HG02678 (cell line): ENCODE results near the gene NUDT8.
A peak's percentile ranks its signal among the peaks of the same experiment; 100 is the strongest.

Experiments
- ATAC-seq: cut with Tn5 transposase; IDR thresholded peaks from one replicate; pipeline ENCODE4 v1.9.1; 2021; ENCODE audit warnings: mild to moderate bottlenecking, moderate library complexity; ENCODE audit not compliant: unreplicated experiment

The NUDT8 gene, protein sequence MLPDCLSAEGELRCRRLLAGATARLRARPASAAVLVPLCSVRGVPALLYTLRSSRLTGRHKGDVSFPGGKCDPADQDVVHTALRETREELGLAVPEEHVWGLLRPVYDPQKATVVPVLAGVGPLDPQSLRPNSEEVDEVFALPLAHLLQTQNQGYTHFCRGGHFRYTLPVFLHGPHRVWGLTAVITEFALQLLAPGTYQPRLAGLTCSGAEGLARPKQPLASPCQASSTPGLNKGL

DNA sequence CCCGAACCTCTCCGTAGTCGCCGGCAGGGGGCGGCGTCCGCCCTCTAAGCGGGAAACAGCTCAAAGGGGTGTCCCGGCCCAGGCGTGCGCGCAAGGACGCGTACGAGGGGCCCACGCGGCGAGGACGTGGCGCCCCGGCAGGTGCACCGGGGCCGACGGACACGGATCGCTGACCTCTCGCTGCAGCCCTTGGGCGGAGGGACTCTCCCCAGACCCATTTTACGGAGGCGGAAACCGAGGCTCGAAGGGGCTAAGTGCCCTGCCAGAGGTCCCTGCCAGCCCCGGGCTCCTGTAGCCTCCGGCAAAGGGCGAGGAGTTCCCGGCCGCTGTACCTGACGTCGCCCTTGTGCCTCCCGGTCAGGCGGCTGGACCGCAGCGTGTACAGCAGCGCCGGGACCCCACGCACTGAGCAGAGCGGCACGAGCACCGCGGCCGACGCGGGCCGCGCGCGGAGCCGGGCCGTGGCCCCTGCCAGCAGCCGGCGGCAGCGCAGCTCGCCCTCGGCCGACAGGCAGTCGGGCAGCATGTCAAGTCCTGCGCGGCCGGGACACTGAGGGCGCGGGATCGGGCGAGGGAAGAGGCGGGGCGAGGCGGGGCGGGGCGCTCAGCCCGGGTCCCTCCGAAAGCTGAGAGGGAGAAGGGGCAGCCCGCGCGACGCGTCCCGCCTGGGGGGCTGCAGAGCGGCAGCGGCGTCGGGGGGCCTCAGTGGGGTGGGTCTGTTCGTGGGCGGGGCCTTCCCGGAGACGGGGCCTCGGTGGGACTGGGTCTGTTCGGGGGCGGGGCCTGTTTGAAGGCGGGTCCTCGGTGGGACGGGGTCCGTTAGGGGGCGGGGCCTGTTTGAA lies at the start of gene NUDT8:
Gene NUDT8, minus strand, starts transcription at position 552 of the 842 bp plus-strand sequence. Its CDS starts 26 bp downstream, at position 526.
- peak; percentile 40 for ATAC-seq

DNA sequence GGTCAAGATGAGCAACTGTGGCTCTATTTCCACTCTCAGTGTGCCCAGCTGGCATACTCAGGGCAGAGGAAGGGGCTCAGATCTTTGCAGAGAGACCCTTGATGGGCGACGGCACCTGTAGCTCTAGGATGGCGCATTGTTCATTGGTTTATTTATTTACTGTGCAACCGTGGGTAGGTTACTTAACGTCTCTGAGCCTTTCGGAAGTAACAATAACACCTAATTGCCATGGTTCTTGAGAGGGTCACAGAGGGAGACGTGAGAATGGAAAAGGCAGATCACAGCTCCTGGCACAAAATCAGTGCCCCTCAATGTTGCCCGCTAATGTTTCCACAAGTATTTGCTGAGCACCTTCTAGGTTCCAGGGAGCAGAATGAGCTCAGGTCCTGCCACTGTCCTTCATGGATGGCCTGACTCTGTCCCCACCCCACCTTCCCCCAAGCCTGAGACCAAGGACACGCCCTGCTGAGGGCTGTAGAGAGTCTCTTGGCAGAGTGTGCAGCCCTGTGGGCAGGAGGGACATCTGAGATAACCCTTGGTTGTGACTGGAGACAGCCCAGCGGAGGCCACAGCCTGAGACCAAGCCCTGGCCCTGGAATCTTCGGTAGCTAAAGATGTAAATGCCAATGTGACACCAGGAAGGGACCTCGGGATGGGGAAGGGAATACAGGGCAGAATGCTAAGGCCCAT lies 45.5 kb upstream of the NUDT8 start:
- ATAC-seq, result no peak

DNA sequence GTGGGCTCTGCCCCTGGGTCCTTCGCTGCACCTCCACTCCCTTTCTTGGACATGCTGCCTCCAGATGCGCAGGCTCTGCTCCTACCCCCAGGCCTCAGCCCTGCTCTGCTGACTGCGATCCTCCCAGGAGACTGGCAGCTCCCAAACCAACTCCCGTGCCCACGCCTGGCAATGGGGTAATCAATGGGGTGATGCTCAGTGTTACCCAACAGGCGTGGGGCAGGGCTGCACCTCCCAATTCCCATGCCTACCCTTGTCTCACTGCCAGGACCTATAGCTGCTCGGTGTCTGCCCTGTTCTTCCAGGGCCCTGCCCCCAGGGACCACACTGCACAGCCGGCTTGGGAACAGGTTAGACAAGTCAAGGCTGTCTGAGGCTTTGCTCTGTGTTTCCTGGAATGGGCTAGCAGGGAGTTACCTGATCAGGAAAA lies 44.7 kb upstream of the NUDT8 start, which contains the start of gene ALDH3B2:
Gene ALDH3B2, minus strand, starts transcription at position 182 of the 430 bp plus-strand sequence. CDS start 7,688 bp downstream, outside the sequence.
- ATAC-seq, result no peak

DNA sequence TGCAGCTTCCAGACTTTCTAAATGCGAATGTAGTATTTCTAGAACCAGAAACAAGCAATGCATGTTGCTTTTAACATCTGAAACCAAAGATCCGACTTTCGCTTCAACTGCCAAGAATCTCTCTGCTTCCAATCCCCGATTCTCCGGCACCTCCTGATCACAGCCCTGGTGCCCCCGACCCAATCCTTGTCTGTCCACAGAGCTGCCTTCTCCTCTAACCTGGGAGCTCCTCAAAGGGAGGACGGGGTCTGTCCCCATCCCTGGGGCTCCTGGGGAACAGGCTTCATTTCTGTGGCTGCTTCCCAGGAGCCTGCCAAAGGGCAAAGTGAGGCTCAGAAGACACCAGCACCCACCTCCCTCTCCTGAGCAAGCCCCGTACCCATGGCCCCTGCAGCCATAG lies 44.2 kb upstream of the NUDT8 start:
- ATAC-seq, result no peak

DNA sequence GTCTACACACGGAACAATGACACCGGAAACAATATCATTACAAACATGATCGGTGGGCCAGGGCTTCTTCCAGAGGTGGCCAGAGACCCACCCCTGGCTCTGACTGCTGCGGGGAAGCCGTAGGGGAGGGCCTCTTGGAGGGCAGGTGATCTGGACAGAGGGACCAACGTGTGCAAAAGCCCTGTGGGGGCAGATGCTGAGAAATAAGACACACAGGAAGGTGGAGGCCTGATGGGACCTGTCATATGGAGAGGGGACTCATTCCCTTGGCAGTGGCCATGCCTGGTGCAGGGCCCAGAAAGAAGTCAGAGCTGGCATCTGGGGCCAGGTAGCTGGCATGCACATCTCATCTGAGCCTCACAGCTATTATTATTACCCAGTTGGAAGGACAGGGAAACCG lies 43.6 kb upstream of the NUDT8 start:
- no peak for ATAC-seq

DNA sequence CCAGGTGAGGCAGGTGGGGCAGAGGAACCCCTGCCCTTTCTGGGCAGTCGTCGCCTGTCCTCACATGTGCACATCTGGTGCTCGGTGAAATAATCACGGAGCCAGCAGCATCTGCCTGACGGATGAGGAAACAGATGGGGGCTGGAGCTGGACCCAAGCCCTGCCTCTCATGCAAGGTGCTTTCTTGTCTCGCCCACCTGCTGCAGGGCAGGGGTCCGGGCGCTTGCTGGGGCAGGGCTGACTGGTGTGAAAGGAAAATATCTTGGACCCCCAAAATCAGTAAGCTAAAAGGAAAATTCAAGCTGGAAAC lies 41.4 kb upstream of the NUDT8 start:
- ATAC-seq, result no peak

DNA sequence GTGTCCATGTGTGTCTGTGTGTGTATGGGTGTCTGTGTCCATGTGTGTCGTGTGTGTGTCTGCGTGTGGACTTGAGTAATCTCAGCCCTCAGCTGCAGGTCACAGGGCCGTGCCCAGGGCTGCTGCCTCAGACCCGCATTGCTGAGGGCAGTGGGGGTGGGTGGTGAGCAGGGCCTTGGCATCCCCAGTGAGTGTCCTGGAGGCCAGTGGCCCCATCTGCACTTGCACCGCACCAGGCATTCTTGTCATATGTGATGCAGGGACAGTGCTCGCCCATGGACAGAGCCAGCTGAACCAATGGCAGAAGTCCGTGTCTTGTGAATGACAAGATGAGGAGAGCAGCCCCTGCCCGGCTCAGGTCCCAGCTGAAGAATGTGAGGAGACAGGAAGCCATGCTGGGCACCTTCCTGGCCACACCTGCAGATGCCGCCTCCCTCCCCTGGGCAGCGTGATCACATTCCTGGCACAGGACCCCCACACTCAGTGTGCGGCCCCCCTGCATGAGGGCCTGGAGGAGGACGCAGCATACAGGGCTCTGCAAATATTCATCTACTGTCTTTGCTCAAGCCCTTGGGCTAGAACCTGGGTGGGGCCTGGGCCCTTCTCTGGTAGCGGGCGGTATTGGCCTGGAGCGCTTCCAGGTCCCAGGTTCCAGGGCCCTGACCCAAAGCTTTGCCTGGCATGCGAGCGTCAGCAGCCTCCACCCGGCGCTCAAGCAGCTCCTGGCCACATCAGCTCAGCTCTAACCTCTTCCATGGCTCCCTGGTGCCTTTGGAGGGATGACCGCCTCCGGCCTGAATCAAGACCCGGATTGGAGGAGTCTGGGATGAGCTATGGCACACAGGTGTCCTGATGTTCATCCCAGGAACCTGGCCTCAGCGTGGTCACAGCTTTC lies 40.8 kb upstream of the NUDT8 start:
- no peak for ATAC-seq

DNA sequence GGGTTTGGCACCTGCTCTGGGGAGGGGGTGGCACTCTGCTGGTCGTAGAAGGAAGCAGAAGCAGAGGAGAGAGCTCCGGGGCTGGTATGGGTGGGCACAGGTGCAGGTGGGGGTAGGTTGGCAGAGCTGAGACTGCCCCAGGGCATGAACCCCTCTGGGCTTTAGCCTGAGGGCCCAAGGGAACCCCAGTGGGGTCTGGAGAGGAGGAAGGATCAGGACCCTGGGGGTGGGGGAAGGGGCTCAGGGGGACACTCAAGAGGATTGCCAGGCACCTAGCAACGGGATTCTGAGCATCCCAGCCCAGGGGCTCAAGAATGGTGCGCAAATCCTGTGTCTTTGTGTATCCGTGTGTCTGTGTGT lies 38.4 kb upstream of the NUDT8 start:
- no peak for ATAC-seq

DNA sequence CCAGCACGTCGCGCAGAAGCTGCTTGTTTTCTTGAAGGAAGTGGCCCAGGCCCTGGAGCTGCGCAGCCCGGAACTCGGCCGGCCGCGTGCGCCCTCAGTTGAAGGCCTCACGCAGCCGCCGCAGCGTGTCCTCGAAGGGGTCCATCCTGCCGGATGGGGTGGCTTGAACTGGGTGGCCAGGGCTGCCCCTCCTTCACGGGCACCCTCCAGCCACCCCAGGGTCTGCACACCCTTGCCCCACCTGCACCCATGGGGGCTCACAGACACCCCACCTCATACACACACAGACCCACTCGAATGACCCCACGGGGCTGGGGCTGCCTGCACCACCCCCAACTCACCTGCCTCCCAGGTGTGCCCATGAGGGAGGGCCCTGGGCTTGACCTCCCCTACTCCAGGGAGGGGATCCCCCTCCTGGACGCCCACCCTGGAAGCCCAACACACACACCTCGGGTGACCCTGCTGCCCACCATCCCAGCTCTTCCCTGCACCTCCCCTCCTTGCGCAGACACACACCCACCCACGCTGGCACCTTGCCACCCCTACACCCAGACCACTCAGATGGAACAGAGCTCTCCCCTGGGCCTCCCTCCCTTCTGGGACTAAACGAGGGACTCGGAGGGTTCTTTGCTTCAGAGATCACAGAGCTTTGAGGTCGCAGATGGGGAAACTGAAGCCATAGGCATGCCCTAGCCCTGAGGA lies 37.9 kb upstream of the NUDT8 start:
- no peak for ATAC-seq

DNA sequence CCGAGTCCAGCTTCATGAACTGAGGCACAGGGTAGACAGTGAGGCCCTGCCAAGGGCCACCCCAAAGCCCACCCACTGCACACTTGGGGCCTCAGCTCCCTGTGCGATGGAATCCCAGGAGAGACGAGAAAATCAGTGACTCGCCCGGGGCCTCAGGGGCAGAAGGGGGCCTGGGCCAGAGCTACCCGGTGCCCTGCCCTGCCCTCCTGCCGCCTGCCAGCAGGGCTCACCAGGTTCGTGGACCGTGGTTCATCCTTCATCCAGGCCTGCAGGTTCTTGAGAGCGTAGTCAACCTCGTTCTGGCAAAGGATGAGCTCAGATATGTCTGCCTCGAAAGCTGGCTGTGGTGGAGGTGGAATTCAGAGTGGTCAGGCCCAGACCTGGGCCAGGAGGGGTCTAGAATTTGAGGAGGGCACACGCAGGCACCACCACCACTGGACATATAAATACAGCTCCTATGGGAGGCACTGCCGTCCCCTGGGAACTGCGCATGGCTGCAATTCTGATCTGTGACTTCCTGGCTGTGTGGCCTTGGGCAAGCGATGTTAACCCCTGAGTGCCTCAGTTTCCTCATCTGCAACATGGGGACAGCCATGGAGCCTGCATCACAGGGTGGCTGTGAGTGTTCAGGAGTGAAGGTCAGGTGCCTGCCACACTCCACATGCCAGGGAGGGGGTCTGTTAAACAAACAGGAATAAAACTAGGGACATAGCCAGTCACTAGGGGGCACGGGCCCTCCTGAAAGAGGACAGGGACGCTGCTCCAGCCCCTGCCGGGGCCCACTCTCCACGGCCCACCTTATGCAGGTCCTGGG lies 37.1 kb upstream of the NUDT8 start:
- ATAC-seq, result no peak

DNA sequence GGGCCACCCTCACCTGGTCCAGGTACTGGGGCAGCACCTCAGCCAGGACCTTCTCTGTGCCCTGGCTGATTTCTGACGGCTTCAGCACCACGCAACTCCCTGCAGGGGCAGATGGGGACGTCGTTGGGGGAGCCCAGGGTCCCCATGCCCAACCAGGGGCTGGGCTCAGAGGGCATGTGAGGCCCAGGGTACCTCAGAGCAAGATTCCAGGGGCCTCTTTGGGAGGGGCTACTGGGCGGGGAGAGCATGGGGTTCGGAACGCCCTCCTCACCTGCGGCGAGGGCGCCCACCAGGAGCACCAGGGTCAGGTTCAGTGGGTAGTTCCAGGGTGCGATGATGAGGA lies 36.5 kb upstream of the NUDT8 start:
- ATAC-seq, result no peak

DNA sequence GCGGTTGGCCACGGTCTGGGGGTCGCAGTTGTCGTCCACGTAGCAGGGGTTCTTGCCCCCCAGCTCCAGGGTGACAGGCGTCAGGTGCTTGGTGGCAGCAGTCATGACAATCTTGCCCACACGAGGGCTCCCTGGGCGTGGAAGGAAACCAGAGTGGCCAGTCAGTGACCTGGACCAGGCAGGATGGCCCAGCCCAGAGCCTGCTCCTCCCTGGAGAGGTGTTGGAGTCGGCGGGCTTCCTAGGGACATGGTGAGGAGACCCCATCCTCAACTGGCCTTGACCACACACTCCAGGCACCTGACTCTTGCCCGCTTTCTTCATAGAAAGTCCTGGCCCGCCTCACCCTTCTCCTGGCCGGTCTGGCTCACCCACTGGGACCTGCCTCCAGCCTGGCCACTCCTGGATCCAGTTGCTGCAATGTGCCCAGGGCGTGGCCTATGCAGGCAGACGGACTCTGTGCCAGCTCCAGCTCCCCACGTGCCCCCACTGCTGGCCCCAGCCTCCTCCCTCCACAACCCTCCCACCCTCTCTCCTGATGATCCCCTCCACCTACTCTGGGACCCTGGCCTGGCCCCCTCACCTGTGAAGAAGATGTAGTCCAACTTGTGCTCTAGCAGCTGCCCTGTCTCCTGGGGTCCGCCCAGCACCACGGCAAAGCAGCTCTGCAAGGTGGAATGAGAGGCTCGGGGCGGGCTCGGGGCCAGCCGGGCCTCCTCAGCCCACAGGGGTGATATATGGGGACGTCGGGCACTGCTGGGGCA lies 36.0 kb upstream of the NUDT8 start:
- no peak for ATAC-seq

DNA sequence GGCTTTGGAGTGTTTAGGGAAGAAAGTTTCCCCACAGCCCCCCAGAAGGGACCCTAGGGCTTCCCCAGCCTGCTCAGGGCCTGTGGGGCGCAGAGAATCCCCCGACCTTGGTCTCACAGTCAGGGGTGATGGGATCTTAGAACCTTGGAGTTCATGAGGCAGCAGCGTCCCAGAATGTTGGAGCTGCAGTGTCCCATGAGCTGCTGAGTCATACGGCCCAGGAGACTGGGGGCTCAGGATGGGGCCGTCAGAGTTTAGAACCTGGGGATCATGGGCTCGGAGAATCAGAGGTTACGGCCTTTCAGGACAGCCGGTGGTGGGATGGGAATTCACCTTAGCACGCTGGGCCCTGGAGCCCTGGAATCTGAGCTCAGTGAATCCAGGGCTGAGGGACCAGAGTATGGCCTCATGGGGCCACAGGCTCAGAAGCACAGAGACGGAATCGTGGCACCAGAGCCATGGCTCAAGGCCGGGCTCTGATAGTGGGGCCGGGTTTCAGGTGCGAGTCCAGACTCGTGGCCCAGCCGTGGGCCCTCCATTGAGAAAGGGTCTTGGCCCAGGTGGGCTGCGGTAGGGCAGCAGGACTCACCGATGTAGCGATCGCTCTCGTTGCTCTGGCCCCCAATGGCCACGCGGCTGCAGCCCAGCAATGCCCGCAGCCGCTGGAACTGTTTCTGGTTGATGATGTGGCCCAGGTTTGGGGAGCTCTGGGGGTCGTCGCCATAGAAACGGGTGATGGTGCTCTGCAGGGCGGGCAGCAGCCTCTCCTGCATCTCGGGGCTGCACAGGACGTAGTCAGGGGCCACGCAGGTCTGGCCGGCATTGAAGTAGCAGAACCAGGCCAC lies 35.2 kb upstream of the NUDT8 start:
- ATAC-seq, result no peak

DNA sequence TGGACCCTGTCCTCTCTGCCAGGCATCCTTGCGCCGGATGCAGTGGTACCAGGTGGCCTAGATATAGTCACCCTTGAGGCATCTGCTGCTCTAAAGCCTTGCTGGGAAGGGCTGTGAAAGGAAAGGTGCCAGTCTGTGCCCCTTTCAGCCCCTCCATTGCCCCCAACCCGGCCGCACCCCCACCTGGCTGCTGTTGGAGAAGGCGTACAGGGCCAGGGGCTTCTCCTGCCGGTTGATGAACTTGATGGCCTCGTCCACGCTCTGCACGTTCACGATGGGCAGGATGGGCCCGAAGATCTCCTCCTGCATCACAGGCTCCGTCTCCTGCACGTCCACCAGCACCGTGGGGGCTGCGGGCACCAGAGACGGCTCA lies 34.5 kb upstream of the NUDT8 start:
- no peak for ATAC-seq

DNA sequence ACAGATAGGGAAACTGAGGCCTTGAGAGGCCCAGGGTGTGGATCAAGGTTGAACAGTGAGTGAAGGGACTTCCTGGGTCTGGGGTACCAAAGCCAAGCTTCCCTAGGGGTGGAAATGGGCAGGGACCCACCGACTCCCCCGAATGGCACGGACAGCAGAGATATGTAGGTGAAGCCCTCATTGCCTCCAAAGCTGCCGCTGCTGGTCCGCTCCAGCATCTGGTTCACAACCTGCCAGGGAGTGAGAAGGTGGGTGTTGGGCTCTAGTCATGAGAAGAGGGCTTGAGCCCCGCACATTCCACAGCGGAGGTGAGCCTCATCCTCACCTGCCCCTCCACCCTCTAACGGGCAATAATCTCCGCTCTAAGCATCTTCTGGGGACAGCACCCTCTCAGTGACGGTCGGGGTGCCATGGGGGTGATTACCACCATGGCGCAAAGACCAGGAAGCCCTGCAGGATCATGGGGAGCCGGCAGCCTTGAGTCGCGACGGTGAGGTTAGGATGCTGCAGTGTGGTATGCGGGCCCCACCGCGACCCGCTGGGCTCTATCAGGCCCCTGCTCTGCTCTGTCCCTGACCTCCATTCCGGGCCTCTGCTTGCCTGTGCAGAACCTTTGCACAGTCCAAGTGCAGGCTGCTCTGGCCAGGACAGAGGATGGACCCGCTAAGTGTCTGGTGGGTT lies 33.9 kb upstream of the NUDT8 start:
- ATAC-seq, result no peak

DNA sequence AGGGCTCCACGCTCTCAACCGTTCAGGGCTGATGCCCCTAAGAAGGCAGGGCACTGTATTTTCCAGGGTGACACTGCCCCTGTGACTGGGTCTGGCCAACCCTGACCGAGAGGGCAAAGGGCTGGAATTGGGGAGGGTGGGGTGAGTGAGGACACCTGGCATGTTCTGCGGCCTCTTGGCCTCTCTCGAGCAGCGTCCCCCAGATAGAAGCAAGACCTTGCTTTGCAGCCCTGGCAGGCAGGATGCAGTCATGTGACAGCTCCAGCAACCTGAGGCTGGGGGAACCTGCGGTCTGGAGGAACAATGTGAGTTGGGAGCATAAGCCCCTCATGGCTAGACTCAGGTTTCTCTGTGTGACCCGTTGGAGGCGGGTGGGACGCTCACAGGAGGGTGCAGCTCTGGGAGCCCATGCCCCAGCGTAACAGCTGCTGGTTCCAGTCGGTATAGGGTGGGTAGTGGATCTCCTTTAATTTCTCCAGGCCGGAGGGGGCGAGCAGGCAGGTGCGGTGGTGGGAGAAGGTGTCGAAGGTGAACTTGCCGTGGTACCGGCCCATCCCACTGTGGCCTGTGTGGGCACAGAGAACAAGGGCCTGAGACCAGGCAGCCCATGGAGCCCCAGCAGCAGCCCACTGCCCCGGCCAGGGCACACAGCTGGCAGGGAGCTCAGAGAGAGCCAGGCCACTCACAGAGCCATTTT lies 33.2 kb upstream of the NUDT8 start:
- no peak for ATAC-seq
